Measurements from ENCODE around the gene GJB6.

Gene GJB6

DNA sequence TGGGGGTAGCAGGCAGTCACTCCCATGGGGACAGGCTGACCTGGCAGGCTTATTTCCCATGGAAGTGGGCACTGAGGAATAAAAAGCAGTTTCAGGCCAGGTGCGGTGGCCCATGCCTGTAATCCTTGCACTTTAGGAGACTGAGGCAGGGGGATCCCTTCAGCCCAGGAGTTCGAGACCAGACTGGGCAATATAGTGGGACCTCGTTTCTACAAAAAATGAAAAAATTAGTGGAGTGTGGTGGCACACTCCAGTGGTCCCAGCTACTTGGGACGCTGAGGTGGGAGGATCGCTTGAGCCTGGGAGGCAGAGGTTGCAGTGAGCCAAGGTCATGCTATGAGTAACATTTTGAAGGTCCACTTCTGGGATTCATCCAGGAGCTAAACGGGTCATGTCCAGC, 45.3 kb downstream of the GJB6 start:
- no peak for DNase-seq (ENCODE audit: low spot score)

DNA sequence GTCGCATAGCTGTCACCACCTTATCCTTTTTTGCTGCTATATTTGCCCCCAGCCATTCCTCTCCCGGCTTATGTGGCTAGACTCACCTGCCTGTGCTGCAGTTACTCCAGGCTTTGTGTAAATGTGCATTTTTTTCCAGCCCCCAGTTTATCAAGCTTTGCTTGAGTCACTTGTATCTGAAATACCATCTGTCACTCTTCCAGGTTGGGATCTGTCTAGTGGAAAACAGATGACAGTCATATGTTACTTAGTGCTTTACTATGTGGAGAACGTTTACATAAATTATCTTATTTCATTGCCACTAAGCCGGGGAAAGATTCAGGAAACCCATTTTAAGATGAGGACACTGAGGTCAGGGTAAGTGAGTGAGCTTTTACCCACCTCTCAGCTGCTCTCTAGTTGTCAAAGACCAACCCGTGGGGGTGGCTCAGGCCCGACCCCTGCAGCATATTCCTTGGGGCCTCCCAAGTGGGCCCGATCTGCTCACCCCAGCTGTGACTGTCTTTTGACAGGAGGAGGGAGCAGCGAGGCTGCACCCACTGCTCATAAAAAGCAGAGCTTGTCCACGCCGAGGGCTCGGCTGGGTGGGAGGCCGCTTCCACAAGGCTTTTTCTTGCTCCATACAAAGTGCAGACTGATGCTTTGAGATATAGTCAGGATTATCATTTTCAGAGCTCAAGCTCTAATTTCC, 46.6 kb downstream of the GJB6 start:
- no peak for DNase-seq (ENCODE audit: low spot score)

DNA sequence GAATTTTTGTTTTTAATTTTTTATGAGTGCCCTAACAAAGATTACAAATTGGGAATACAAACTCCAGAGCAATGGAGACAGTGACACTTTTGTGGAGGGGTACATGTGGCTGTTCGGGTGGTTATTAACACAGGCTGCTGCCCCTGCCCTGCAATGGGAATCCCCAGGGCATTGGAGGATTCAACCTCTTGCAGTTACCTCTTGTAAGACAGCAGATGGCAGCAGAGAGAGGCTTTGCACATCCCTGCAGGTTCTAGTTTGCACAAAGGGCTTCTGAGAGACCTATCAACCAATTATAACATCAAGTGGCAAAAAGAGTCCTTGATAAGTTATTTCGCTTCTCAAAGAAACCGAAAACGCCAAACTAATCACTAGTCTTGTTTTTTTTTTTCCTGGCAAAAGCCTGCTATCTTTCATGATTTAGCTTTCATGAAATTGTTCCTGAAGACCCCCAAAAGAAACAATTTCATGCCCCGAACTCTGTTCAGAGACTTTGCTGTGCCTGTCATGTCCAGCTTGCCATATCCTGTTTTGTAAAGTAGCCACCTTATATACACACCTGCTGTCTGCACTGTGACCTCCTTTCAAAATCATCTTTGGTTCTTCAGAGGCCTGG, 49.8 kb downstream of the GJB6 start:
- DNase-seq (ENCODE audit: low spot score) = peak; percentile 83

DNA sequence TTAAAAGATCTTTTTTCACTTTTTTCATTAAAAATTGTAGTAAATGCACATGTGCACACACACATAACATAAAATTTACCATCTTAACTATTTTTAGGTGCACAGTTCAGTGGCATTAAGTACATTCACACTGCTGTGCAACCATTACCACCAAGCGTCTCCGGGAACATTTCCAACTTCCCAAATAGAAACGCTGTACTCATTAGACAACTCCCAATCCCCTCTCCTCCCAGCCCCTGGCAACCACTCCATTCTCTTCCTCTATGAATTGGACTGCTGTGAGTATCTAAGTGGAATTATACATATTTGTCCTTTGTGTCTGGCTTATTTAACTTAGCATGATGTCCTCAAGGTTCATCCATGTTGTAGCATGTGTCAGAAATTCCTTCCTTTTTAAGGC, 50.9 kb downstream of the GJB6 start:
- no peak for DNase-seq (ENCODE audit: low spot score)

DNA sequence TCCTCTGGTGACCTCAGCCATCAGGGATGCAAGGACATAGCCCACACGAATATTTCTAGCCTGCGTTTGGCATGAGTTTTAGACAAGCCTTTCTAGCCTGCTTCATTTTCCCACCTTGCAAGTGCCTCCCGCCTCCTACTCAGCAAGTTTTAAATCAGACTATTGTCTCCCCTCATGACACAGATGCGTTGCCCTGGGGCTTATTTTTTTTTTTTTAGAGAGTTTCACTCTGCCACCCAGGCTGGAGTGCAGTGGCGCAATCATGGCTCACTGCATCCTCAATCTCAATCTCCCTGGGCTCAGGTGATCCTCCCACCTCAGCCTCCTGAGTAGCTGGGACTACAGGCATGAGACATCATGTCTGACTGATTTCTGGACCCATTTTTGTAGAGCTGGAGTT, 54.0 kb downstream of the GJB6 start:
- no peak for DNase-seq (ENCODE audit: low spot score)

DNA sequence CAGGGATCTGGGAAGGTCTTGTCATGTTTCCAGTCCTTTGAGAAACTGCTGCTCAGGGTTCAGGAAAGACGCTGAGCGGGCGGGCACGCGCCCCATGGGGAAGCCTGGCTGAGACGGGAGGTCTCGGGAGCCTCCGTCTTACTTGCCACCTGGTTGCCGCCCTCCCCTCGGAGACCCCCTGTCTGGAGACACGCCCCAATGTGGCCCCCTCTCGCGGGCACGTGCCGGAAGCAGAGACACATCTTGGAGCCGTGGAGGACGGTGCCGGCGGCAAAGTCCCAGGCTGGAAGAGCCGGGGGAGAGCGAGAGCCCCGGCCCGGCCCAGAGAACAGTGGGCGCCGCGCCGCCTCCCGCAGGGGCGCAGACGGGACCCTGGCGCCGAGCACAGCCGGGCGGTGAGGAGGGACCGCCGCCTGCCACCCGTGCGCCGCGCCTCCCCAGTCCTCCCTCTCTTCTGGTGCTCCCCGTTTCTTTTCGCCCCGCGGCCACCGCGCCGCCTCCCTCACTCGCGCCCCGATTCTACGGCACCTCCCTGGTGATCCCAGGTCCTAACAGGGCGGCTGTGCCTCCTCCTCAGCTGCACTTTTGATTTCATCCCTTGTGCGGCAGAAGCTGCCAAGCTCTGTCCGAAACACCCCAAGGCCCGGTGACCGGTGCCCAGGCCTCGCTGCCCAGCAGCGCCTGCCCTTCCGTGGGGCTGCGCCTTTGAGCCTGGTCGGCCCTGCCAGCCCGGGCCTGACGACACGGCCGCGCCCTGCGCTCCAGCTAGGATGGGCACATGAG, 54.9 kb downstream of the GJB6 start:
- DNase-seq (ENCODE audit: low spot score) = no peak

DNA sequence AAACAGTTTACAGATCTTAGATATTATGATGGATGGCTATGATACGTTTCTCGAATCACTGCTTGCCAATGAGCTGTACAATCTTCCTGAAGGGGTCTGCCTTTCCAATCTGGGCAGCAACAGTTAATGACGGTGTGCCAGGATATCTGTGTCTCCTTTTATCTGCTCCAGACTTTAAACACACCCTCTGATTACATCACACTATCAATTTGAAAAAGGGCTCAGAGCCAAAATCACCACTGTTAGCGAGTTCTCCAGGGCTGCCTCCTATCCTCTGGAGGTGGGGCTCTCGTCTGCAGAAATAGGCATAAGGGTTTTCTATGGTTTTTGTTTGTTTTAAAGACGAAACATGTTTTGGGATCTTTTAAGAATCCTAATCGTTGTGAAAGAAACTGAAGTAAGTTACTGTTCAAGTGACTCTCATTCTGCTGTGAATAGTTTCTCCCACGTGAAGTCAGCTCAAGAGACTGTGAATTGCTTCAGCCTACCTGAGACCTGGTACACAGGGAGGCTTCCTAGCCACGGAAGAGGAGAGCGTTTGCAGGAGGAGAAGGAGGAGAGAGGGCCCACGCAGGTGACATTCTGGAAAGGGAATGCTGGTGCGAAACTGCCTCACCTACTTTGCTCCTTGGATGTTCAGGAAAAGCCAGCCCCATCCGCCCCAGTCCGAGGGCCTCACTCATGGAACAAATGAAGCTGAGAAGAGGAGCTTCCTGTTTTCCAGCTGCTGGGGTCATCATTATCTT, 56.0 kb downstream of the GJB6 start:
- DNase-seq (ENCODE audit: low spot score) = no peak

DNA sequence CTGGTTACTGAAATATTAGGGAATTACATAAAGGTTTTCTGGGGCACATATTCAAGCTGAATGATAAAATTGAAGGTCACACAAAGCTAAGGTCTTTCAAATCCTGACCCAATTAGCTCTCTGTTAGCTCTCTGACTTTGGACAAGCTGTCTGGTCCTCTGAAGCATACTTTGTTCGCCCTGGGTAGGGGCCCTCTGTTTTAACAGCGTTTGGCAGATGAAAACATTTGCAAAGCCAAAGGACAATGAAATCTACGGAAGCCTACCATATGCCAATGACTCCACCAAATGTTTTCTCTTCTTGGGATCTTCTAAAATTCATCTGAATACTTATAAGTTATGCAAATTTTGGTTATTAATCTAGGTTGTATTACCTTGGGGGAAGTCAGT, 56.7 kb downstream of the GJB6 start:
- no peak for DNase-seq (ENCODE audit: low spot score)

DNA sequence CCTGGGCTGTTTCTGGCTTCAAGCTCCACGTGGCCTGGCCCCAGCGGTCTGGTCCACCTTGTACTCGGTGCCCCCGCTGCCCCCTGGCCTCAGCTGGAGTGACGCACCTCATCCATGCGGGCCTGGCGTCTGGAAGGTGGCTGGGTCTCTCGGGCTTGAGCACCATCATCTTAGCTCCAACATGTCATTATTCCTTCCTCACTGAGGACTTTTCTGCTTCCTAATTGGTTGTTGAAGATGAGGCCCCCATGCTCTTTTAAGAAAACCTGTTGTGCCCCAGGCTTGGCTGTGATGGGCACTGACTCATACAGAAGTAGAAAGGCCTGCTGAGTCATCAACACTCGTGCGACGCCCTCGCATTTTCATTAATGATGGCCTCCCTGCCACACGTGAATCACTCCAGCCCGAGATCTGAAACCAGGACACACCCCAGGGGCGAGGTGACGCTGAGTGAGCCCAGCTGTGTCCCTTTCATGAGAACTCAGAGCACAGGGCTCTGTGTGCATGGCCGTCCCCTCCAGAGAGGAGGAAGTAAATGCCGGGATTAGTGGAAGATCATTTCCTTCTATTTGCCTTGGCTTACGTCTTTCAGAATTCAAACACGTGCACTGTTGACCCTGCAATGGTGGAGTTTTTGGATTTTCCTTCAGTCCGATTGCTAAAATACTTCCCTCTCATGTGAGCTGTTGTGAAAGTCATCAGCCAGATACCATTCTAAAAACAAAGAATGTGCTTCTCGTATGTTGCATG, 57.3 kb downstream of the GJB6 start:
- DNase-seq (ENCODE audit: low spot score) = peak; percentile 93

DNA sequence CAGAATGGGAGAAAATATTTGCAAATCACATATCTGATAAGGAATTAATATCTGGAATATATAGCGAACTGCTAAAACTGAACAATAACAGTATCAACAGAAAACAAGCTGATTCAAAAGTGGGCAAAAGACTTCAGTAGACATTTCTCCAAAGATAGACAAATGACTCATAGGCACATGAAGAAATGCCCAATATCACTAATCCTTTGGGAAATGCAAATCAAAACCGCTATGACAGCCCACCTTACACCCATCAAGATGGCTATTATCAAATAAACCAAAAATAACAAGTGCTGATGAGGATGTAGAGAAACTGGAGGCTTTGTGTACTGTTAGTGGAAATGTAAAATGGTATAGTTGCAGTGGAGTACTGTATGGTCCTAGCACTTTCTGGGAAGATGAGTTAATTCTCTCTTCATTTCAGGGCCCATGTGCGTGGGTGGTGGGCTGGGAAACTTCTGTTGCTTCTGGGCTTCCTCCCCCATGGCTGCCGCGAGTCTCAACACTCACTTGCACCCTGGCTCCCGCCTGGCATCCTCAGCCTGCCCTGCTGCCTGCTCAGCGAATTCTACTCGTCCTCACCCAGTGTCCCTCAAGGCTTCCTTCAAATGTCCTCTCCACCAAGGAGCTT, 58.9 kb downstream of the GJB6 start:
- DNase-seq (ENCODE audit: low spot score) = no peak

All from COLO829 (cell line).